Upper lobe of left lung (tissue), 6 donors: ENCODE measurements around the gene JARID2. TPM values are rescaled to one million over a fixed set of nuclear protein-coding genes. Genes with fewer than 3 reads are reported as not detected.
A peak's percentile ranks its signal among the peaks of the same experiment; 100 is the strongest.
"Not testable (repeated sequence)": the region's sequence is repeated elsewhere in the genome, so short reads cannot be mapped to it uniquely, and the experiment has no call there.

Experiments
- ATAC-seq, 2 donors: fragments of 200-7000 bp; cut with Tn5 transposase; one replicate each; pipeline ENCODE4 v1.9.1; 2022; ENCODE audit warnings: mild to moderate bottlenecking in 2 of 2, moderate library complexity in 2 of 2; ENCODE audit not compliant: low FRiP score in 2 of 2
- DNase-seq, 2 donors: peaks; one replicate each; pipeline ENCODE4 v3.0.0-alpha.2; 2019 to 2020
- H3K27ac ChIP-seq, 4 donors: fragments of 200-600 bp; sonication (generic); one replicate each; pipeline ENCODE4 v1.5.1; 2016 to 2019
- H3K27me3 ChIP-seq, 4 donors: fragments of 200-600 bp; sonication (generic); one replicate each; pipeline ENCODE4 v1.5.1; 2017 to 2019
- H3K36me3 ChIP-seq, 4 donors: fragments of 200-600 bp; sonication (generic); one replicate each; pipeline ENCODE4 v1.5.1; 2016 to 2019
- H3K4me1 ChIP-seq, 4 donors: fragments of 200-600 bp; sonication (generic); one replicate each; pipeline ENCODE4 v1.5.1; 2018 to 2019
- H3K4me3 ChIP-seq, 4 donors: fragments of 200-600 bp; sonication (generic); one replicate each; pipeline ENCODE4 v1.5.1; 2017 to 2019; ENCODE audit warnings: mild to moderate bottlenecking in 2 of 4, moderate library complexity in 1 of 4
- H3K9me3 ChIP-seq, 4 donors: fragments of 200-600 bp; sonication (generic); one replicate each; pipeline ENCODE4 v1.5.1; 2018 to 2019
- CTCF ChIP-seq, 6 experiments: fragments of 450-650 bp in 4 of 6; fragments of 200-600 bp in 2 of 6; sonication (generic) in 2 of 6; IDR thresholded peaks; one replicate each; pipeline ENCODE4 v1.5.1; 2016 to 2019; ENCODE audit warnings: antibody characterized with exemption in 6 of 6
- EP300 ChIP-seq, 4 donors: sonication (generic); formaldehyde crosslinking; IDR thresholded peaks; one replicate each; pipeline ENCODE4 v1.5.1; 2017; ENCODE audit warnings: antibody characterized with exemption in 4 of 4, control low read depth in 2 of 4
- POLR2A ChIP-seq, 4 donors: fragments of 450-650 bp; IDR thresholded peaks; one replicate each; pipeline ENCODE4 v1.5.1; 2016 to 2017; ENCODE audit warnings: antibody characterized with exemption in 4 of 4, mild to moderate bottlenecking in 2 of 4
- POLR2AphosphoS5 ChIP-seq, 2 donors: sonication (generic); formaldehyde crosslinking; IDR thresholded peaks; one replicate each; pipeline ENCODE4 v1.5.1; 2017; ENCODE audit warnings: antibody characterized with exemption in 2 of 2
- WGBS, 2 donors: methylation state at CpG; one replicate each; pipeline ENCODE4 v1.1.5; 2017 to 2018; 5-methylcytosine and 5-hydroxymethylcytosine counted together
- total RNA-seq, 6 donors: library from RNA; depleted of rRNA in 4 of 6; stranded (reverse); fragments of >200 nt in 4 of 6; gene quantifications; one replicate each; pipeline versions ENCODE4 v1.1.0 to v1.2.1, GENCODE V29; 2016 to 2021
- donor health status: DM: no; HTN: no; CAD: no; lungs with moderate emphysema.
- donor health status: DM: no; HTN: yes; CAD: no; lungs with severe emphysema.

The JARID2 gene
- total RNA-seq, 6 donors from 2014 or later = 9.6 to 37.7 (median 16.4) TPM

GRCh38 chr6:15287670-15288375 lies 42.0 kb downstream of the JARID2 start:
- Histone ChIP-seq H3K4me1 (peaks cover 0 to 33% (median 19%) of the 10 kb centered on the region in 4 donors), H3K4me3 (no peak overlapping the region), H3K27ac (no peak overlapping the region), H3K36me3 (no peaks in the 10 kb centered on the region), H3K9me3 (no peaks in the 10 kb centered on the region), H3K27me3 (no peaks in the 10 kb centered on the region)
- WGBS, 2 donors = 75 to 81% methylated on average over 6 of the region's 6 CpGs
- ATAC-seq = peak; percentile 61 to 70
- TF ChIP-seq CTCF (IDR thresholded peaks at IDR 0.05) (no peak), POLR2AphosphoS5 (IDR thresholded peaks at IDR 0.05) (no peak), POLR2A (IDR thresholded peaks at IDR 0.05) (no peak), EP300 (IDR thresholded peaks at IDR 0.05) (no peak)
- no peak for DNase-seq

DNA sequence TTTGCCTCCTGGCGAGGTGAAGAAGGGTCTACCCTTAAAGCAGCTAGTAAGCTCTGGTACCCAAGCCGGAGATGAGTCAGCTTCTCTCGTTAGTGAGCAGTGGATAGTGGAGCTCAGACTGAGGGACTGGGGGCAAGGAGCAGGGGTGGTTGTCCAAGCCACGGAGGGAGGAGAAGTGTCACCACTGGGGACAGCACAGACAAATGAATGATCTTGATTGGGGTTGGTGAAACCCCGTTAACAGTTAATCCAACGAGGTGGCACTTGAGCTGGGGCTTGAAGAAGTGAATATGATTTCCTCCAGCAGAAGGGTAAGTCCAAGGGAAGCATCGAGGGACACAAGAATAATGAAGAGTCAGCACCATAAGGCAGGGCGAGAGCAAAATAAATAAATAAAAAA lies 43.0 kb downstream of the JARID2 start:
- ATAC-seq = no peak
- Histone ChIP-seq H3K36me3 (no peaks in the 10 kb centered on the region), H3K27me3 (no peaks in the 10 kb centered on the region), H3K4me3 (no peak overlapping the region), H3K4me1 (peaks cover under 1 to 41% (median 26%) of the 10 kb centered on the region in 4 donors), H3K27ac (no peak overlapping the region), H3K9me3 (no peaks in the 10 kb centered on the region)
- WGBS, 2 donors = 79 to 84% methylated on average over 8 of the region's 8 CpGs
- TF ChIP-seq EP300 (IDR thresholded peaks at IDR 0.05) (no peak), CTCF (IDR thresholded peaks at IDR 0.05) (no peak), POLR2A (IDR thresholded peaks at IDR 0.05) (no peak), POLR2AphosphoS5 (IDR thresholded peaks at IDR 0.05) (no peak)
- no peak for DNase-seq

GRCh38 chr6:15289456-15289855 lies 43.6 kb downstream of the JARID2 start:
- 83 to 86% methylated on average over 7 of the region's 7 CpGs for whole genome bisulfite sequencing, 2 donors
- peaks cover 4 to 42% (median 29%) of the 10 kb centered on the region in 4 donors for H3K4me1 ChIP-seq
- not testable (repeated sequence) for H3K4me3 ChIP-seq, H3K27ac ChIP-seq, H3K27me3 ChIP-seq, DNase-seq, H3K9me3 ChIP-seq, H3K36me3 ChIP-seq
- ATAC-seq = peak in 1 of 2 donors; percentile 34

DNA sequence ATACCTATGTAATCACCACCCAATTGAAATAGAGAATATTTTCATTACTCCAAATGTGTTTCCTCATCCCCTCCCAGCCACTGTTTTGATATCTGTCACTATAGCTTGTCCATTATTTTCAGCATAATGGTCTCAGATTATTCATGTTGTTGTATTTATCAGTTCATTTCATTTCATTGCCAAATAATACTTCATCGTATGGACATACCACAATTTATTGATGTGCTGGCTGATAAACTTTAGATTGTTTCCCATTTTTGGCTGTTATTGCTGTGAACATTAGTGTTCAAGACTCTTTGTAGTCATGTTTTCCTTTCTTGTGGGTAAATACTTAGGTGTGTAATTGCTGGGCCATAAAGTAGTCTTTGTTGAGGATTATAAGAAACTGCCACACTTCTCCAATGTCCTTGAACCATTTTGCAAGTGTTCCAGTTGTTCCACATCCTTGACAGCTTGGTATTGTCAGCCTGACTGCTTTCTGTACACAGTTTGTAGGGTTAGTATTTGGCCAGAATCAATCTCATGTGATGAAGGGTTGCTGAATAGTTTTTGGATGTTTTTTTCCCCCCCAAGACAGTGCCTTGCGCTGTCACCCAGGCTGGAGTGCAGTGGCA lies 44.3 kb downstream of the JARID2 start:
- WGBS, 2 donors = 80 to 83% methylated on average over 2 of the region's 2 CpGs
- TF ChIP-seq CTCF (IDR thresholded peaks at IDR 0.05) (no peak), POLR2AphosphoS5 (IDR thresholded peaks at IDR 0.05) (no peak), POLR2A (IDR thresholded peaks at IDR 0.05) (no peak), EP300 (IDR thresholded peaks at IDR 0.05) (no peak)
- no peak overlapping the region for H3K27ac ChIP-seq
- ATAC-seq = no peak
- peaks cover 4 to 37% (median 26%) of the 10 kb centered on the region in 4 donors for H3K4me1 ChIP-seq
- no peaks in the 10 kb centered on the region for H3K9me3 ChIP-seq
- H3K36me3 ChIP-seq = no peaks in the 10 kb centered on the region
- H3K27me3 ChIP-seq = no peaks in the 10 kb centered on the region
- no peak for DNase-seq
- no peak overlapping the region for H3K4me3 ChIP-seq

- WGBS, 2 donors = 87 to 90% methylated on average over 13 of the region's 13 CpGs
- Histone ChIP-seq H3K4me1 (peaks cover 4 to 34% (median 24%) of the 10 kb centered on the region in 4 donors), H3K27ac (no peak overlapping the region), H3K9me3 (no peaks in the 10 kb centered on the region), H3K36me3 (no peaks in the 10 kb centered on the region), H3K27me3 (no peaks in the 10 kb centered on the region), H3K4me3 (no peak overlapping the region)
- DNase-seq (no peak), ATAC-seq (no peak)
- no peak for TF ChIP-seq CTCF (IDR thresholded peaks at IDR 0.05)
- TF ChIP-seq POLR2AphosphoS5 (IDR thresholded peaks at IDR 0.05) = no peak
- TF ChIP-seq POLR2A (IDR thresholded peaks at IDR 0.05) = no peak
- TF ChIP-seq EP300 (IDR thresholded peaks at IDR 0.05) = no peak
Observed at GRCh38 chr6:15290962-15291704, 45.3 kb downstream of the JARID2 start.
